Adrenal gland (tissue), 5 donors: ENCODE results near the gene ATP6V0B.

Experiments used
- CTCF ChIP-seq, 6 experiments: fragments of 450-650 bp in 4 of 6; fragments of 200-600 bp in 2 of 6; sonication (generic) in 1 of 6; IDR thresholded peaks; 1 replicate in 5 of 6; 2 replicates in 1 of 6; pipeline versions ENCODE4 v1.5.1 to v1.8.0; 2016 to 2021; ENCODE audit warnings: antibody characterized with exemption in 6 of 6, mild to moderate bottlenecking in 2 of 6, moderate library complexity in 1 of 6
- POLR2A ChIP-seq, 2 donors: fragments of 450-650 bp; IDR thresholded peaks; one replicate each; pipeline ENCODE4 v1.6.1; 2017; ENCODE audit warnings: antibody characterized with exemption in 2 of 2, mild to moderate bottlenecking in 2 of 2, moderate library complexity in 1 of 2
- donor health status: DM: no; HTN: no; CAD: no.

GRCh38 chr1:44012404-44012803 lies 37.6 kb downstream of the ATP6V0B start:
- TF ChIP-seq CTCF (IDR thresholded peaks at IDR 0.05) (no peak), POLR2A (IDR thresholded peaks at IDR 0.05) (no peak)
